Epithelial cell of esophagus (primary cell): Measurements from ENCODE around the gene KIAA0825.

ENCODE experiments used
- DNase-seq: peaks from one replicate; pipeline ENCODE4 v3.0.0; 2010; ENCODE audit warnings: low read depth
- H3K4me3 ChIP-seq: 2 replicates; pipeline ENCODE4 v1.5.1; 2011; ENCODE audit warnings: mild to moderate bottlenecking, low read length, control low read depth
- CTCF ChIP-seq: IDR thresholded peaks from 2 replicates; pipeline ENCODE4 v1.5.1; 2011; ENCODE audit warnings: low read depth, mild to moderate bottlenecking, low read length, control low read depth, inconsistent platforms; ENCODE audit not compliant: insufficient read depth; ENCODE audit errors: missing control alignments

Gene KIAA0825

GRCh38 chr5:94445726-94446125 lies 172.7 kb downstream of the KIAA0825 start:
- TF ChIP-seq CTCF, result no peak
- no peak for DNase-seq
- H3K4me3 ChIP-seq, result no peak overlapping the region

- no peak overlapping the region for H3K4me3 ChIP-seq
- TF ChIP-seq CTCF, result no peak
- peak; percentile 61 for DNase-seq
These were observed 175.4 kb downstream of the KIAA0825 start for GRCh38 chr5:94442991-94443390.

GRCh38 chr5:94442076-94442475 lies 176.3 kb downstream of the KIAA0825 start:
- no peak overlapping the region for H3K4me3 ChIP-seq
- TF ChIP-seq CTCF, result no peak
- no peak for DNase-seq

GRCh38 chr5:94440015-94440414 lies 178.4 kb downstream of the KIAA0825 start:
- TF ChIP-seq CTCF, result no peak
- no peak overlapping the region for H3K4me3 ChIP-seq
- DNase-seq, result no peak

- peak; percentile 73 for DNase-seq
These were observed 184.8 kb downstream of the KIAA0825 start for GRCh38 chr5:94433397-94434163.

GRCh38 chr5:94432499-94432898 lies 185.9 kb downstream of the KIAA0825 start:
- no peak for TF ChIP-seq CTCF
- peak; percentile 35 for DNase-seq
- H3K4me3 ChIP-seq, result no peak overlapping the region

More at GRCh38 chr5:94433397-94434163, 184.8 kb downstream of the KIAA0825 start:
- no peak overlapping the region for H3K4me3 ChIP-seq
- TF ChIP-seq CTCF, result no peak

- no peak for DNase-seq
- no peak overlapping the region for H3K4me3 ChIP-seq
- TF ChIP-seq CTCF, result no peak
These were observed 186.7 kb downstream of the KIAA0825 start for GRCh38 chr5:94431696-94432095.
